PC-9 (cell line): ENCODE results near the gene OCA2. TPM values are rescaled to one million over a fixed set of nuclear protein-coding genes. Genes with fewer than 3 reads are reported as not detected.

Experiments
- BruUV-seq: library from RNA; stranded (reverse); fragments of 400-500 nt; replicated peaks from 2 replicates; lab custom pipeline; 2021; lab: Mats Ljungman, UMichigan
- CTCF ChIA-PET: fragments of 300-600 bp; sonication (Branson Sonifier 250); formaldehyde crosslinking; loops from one replicate; lab custom pipeline; 2022; ENCODE audit warnings: antibody characterized with exemption; lab: Charles Lee
- POLR2A ChIA-PET: fragments of 300-600 bp; sonication (Branson Sonifier 250); formaldehyde crosslinking; loops from one replicate; lab custom pipeline; 2022; ENCODE audit warnings: antibody characterized with exemption; ENCODE audit not compliant: unreplicated experiment; lab: Charles Lee
- DNase-seq, 2 experiments: peaks; one replicate each; pipeline versions ENCODE4 v3.0.0 to v3.0.0-alpha.2; 2015 to 2022; ENCODE audit warnings: mixed read lengths in 1 of 2
- H2AFZ ChIP-seq: fragments of 200-600 bp; sonication (generic); 2 replicates; pipeline ENCODE4 v1.8.1; 2017; ENCODE audit warnings: antibody characterized with exemption
- H3F3A ChIP-seq: fragments of 200-600 bp; sonication (generic); 2 replicates; pipeline ENCODE4 v1.8.1; 2017; ENCODE audit warnings: antibody characterized with exemption, mild to moderate bottlenecking, low read depth; ENCODE audit not compliant: insufficient read depth
- H3K27ac ChIP-seq: fragments of 200-600 bp; sonication (generic); 2 replicates; pipeline ENCODE4 v1.6.1; 2016; ENCODE audit warnings: mixed run types
- H3K27me3 ChIP-seq: fragments of 200-600 bp; sonication (generic); 2 replicates; pipeline ENCODE4 v1.6.1; 2016; ENCODE audit warnings: low read depth, mixed run types; ENCODE audit not compliant: insufficient read depth
- H3K36me3 ChIP-seq: fragments of 200-600 bp; sonication (generic); 2 replicates; pipeline ENCODE4 v1.6.1; 2016; ENCODE audit warnings: low read depth, mixed run types
- H3K4me1 ChIP-seq: fragments of 200-600 bp; sonication (generic); replicated peaks from 2 replicates; pipeline ENCODE4 v1.6.1; 2016; ENCODE audit warnings: mixed run types; ENCODE audit not compliant: insufficient read depth
- H3K4me2 ChIP-seq: fragments of 200-600 bp; sonication (generic); 2 replicates; pipeline ENCODE4 v1.6.1; 2017; ENCODE audit warnings: mixed run types
- H3K4me3 ChIP-seq: fragments of 200-600 bp; sonication (generic); 2 replicates; pipeline ENCODE4 v1.6.1; 2016; ENCODE audit warnings: mixed run types
- H3K79me2 ChIP-seq: fragments of 200-600 bp; sonication (generic); 2 replicates; pipeline ENCODE4 v1.6.1; 2017; ENCODE audit warnings: low read depth, mixed run types
- H3K9me2 ChIP-seq: fragments of 200-600 bp; sonication (generic); 2 replicates; pipeline ENCODE4 v1.8.1; 2017; ENCODE audit warnings: mild to moderate bottlenecking; ENCODE audit not compliant: insufficient read depth
- H3K9me3 ChIP-seq: fragments of 200-600 bp; sonication (generic); 2 replicates; pipeline ENCODE4 v1.8.1; 2016; ENCODE audit warnings: low read depth; ENCODE audit not compliant: insufficient read depth
- H4K20me1 ChIP-seq: fragments of 200-600 bp; sonication (generic); 2 replicates; pipeline ENCODE4 v1.8.1; 2017; ENCODE audit not compliant: insufficient read depth
- EZH2 ChIP-seq: fragments of 200-600 bp; sonication (generic); IDR thresholded peaks from 2 replicates; pipeline ENCODE4 v1.8.0; 2017; ENCODE audit warnings: antibody characterized with exemption, low read depth
- intact Hi-C: fragments of 100-400 bp; cut with micrococcal nuclease; formaldehyde crosslinking; loops from one replicate; pipeline ENCODE4 v1.10.0; 2022; ENCODE audit not compliant: unreplicated experiment
- total RNA-seq: library from RNA; stranded (reverse); gene quantifications from 2 replicates; pipeline ENCODE4 v1.2.3, GENCODE V29; 2021
- TF ChIP-seq, protein P1 (sequence below): fragments of 200-600 bp; sonication (generic); conservative IDR thresholded peaks from 2 replicates; pipeline ENCODE4 v1.6.1; 2017; ENCODE audit warnings: mixed run types, antibody characterized with exemption, mild to moderate bottlenecking, moderate library complexity

OCA2 gene
- total RNA-seq, 1 experiment from 2014 or later: not detected

DNA sequence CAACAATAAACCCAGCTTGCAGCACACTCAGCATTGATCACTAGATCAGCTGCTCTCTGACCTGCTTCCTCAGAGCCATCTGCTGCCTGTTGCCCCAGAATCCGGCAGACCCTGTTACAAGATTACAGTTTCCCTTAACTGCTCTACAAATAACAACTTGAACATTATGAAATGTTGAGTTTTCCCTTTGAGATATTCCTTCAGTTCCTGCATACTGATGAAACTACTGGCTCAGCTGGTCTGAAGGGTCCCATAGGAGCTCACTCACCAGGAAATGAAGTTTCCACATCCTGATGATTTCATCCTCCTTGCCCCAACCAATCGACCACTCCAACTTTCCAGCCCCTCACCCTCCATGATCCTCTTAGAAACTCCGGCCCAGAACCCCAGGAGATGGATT is 281.9 kb downstream of the OCA2 start:
- Histone ChIP-seq H3K27ac (no peak overlapping the region), H3K27me3 (peaks cover 9% of the 10 kb centered on the region; the same call in 1 of the 2 replicates), H4K20me1 (no peaks in the 10 kb centered on the region), H2AFZ (no peak overlapping the region), H3K9me3 (no peaks in the 10 kb centered on the region), H3F3A (no peaks in the 10 kb centered on the region), H3K4me1 (no peaks in the 10 kb centered on the region), H3K79me2 (no peaks in the 10 kb centered on the region), H3K4me3 (no peak overlapping the region), H3K4me2 (no peak overlapping the region), H3K36me3 (no peaks in the 10 kb centered on the region), H3K9me2 (no peaks in the 10 kb centered on the region)
- TF ChIP-seq, protein P1, sequence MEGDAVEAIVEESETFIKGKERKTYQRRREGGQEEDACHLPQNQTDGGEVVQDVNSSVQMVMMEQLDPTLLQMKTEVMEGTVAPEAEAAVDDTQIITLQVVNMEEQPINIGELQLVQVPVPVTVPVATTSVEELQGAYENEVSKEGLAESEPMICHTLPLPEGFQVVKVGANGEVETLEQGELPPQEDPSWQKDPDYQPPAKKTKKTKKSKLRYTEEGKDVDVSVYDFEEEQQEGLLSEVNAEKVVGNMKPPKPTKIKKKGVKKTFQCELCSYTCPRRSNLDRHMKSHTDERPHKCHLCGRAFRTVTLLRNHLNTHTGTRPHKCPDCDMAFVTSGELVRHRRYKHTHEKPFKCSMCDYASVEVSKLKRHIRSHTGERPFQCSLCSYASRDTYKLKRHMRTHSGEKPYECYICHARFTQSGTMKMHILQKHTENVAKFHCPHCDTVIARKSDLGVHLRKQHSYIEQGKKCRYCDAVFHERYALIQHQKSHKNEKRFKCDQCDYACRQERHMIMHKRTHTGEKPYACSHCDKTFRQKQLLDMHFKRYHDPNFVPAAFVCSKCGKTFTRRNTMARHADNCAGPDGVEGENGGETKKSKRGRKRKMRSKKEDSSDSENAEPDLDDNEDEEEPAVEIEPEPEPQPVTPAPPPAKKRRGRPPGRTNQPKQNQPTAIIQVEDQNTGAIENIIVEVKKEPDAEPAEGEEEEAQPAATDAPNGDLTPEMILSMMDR: no peak
- no peak for TF ChIP-seq EZH2
- no TSS peak for BruUV-seq
- ChIA-PET CTCF (no interaction called here), POLR2A (no interaction called here)
- intact Hi-C loops: no loop called here
- no peak for DNase-seq

- POLR2A ChIA-PET: no interaction called here
- intact Hi-C loops: no loop called here
- Histone ChIP-seq H3K79me2 (no peaks in the 10 kb centered on the region), H3K4me2 (no peak overlapping the region), H2AFZ (no peak overlapping the region), H3F3A (no peaks in the 10 kb centered on the region), H3K9me3 (no peaks in the 10 kb centered on the region), H3K27ac (no peak overlapping the region), H3K4me1 (no peaks in the 10 kb centered on the region), H3K27me3 (peaks cover 9% of the 10 kb centered on the region; the same call in 1 of the 2 replicates), H3K9me2 (no peaks in the 10 kb centered on the region), H3K4me3 (no peak overlapping the region), H3K36me3 (no peaks in the 10 kb centered on the region), H4K20me1 (no peaks in the 10 kb centered on the region)
- no TSS peak for BruUV-seq
- CTCF ChIA-PET: no interaction called here
- TF ChIP-seq, protein P1: no peak
- no peak for DNase-seq
Observed at GRCh38 chr15:27816790-27817189, 282.3 kb downstream of the OCA2 start.

DNA sequence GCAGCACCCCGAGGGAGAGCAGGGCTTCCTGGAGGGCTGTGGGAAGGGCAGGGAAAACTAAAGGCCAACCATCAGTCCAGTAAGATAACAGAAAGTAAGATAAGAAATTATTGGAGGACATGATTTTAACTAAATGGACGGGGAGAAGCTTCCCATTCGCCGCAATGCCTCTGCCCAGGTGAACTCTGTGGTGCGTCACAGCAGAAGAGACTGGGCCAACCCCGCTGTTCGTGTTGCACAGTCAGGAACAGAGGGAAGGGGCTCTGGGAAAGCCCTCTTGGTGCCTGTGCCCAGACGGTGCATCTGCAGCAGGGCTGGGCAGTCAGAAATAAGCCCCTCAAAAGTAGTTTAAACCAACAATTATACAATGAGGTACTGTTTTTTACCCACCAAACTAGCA is 284.1 kb downstream of the OCA2 start:
- TF ChIP-seq EZH2: no peak
- TF ChIP-seq, protein P1: no peak
- Histone ChIP-seq H3K27ac (no peak overlapping the region), H4K20me1 (no peaks in the 10 kb centered on the region), H3K9me3 (no peaks in the 10 kb centered on the region), H3F3A (no peaks in the 10 kb centered on the region), H3K4me1 (no peaks in the 10 kb centered on the region), H3K4me3 (no peak overlapping the region), H3K9me2 (no peaks in the 10 kb centered on the region), H3K27me3 (peaks cover 9% of the 10 kb centered on the region; the same call in 1 of the 2 replicates), H3K36me3 (no peaks in the 10 kb centered on the region), H3K79me2 (no peaks in the 10 kb centered on the region), H3K4me2 (no peak overlapping the region), H2AFZ (no peak overlapping the region)
- BruUV-seq: no TSS peak
- ChIA-PET POLR2A (interaction anchor here (0.6 kb wide), 1 partner anchor 464 kb away, joined by 5 read pairs; no protein-coding TSS in a partner anchor), CTCF (no interaction called here)
- no peak for DNase-seq
- intact Hi-C loops: no loop called here
